ENCODE measurements around the gene DACH1. TPM values are rescaled to one million over a fixed set of nuclear protein-coding genes. Genes with fewer than 3 reads are reported as not detected.

DACH1 gene
- total RNA-seq, 2 experiments from 2014 or later, result 0.71 to 0.89 TPM

GRCh38 chr13:71770710-71771109 lies 96.3 kb downstream of the DACH1 start:
- no peaks in the 10 kb centered on the region for H3K4me1 Mint-ChIP-seq (ENCODE audit: low read depth)
- DNase-seq, result no peak
- H3K4me1 ChIP-seq (ENCODE audit: insufficient read depth, low read length), result no peaks in the 10 kb centered on the region
- H3K27me3 ChIP-seq (ENCODE audit: control insufficient read depth in 1 of 2, insufficient read depth in 2 of 2, low read length in 2 of 2), result no peaks in the 10 kb centered on the region
- no peak for TF ChIP-seq CTCF (IDR thresholded peaks at IDR 0.05)
- no peaks in the 10 kb centered on the region for H3K9me3 Mint-ChIP-seq
- H3K4me3 ChIP-seq (ENCODE audit: low read length), result no peak overlapping the region
- intact Hi-C loops (cut with DNase I, micrococcal nuclease), result no loop called here
- no peak for ATAC-seq (ENCODE audit: poor library complexity)
- H3K9me3 ChIP-seq (ENCODE audit: control insufficient read depth in 1 of 2, insufficient read depth in 1 of 2, low read length in 2 of 2), result no peaks in the 10 kb centered on the region
- H3K27me3 Mint-ChIP-seq, result no peaks in the 10 kb centered on the region
- no peak overlapping the region for H3K27ac Mint-ChIP-seq
- H3K36me3 Mint-ChIP-seq (ENCODE audit: low read depth), result no peaks in the 10 kb centered on the region
- ChIA-PET POLR2A (no interaction called here), CTCF (no interaction called here)
- H3K4me3 Mint-ChIP-seq, result no peak overlapping the region
- no peak overlapping the region for H3K27ac ChIP-seq (ENCODE audit: low read depth in 1 of 2, low read length in 2 of 2)
- no peaks in the 10 kb centered on the region for H3K36me3 ChIP-seq (ENCODE audit: insufficient read depth, low read length)

GRCh38 chr13:71768881-71769280 lies 98.1 kb downstream of the DACH1 start:
- no peaks in the 10 kb centered on the region for H3K4me1 Mint-ChIP-seq (ENCODE audit: low read depth)
- CTCF ChIA-PET, result no interaction called here

GRCh38 chr13:71759651-71760511 lies 107.1 kb downstream of the DACH1 start:
- Histone ChIP-seq H3K4me3 (ENCODE audit: low read length) (no peak overlapping the region), H3K9me3 (ENCODE audit: control insufficient read depth in 1 of 2, insufficient read depth in 1 of 2, low read length in 2 of 2) (peaks cover 0 to 4% of the 10 kb centered on the region in 2 experiments), H3K36me3 (ENCODE audit: insufficient read depth, low read length) (no peaks in the 10 kb centered on the region), H3K4me1 (ENCODE audit: insufficient read depth, low read length) (no peaks in the 10 kb centered on the region), H3K27me3 (ENCODE audit: control insufficient read depth in 1 of 2, insufficient read depth in 2 of 2, low read length in 2 of 2) (no peaks in the 10 kb centered on the region), H3K27ac (ENCODE audit: low read depth in 1 of 2, low read length in 2 of 2) (no peak overlapping the region)
- ChIA-PET POLR2A (no interaction called here), CTCF (no interaction called here)
- H3K4me1 Mint-ChIP-seq (ENCODE audit: low read depth), result no peaks in the 10 kb centered on the region
- ATAC-seq (ENCODE audit: poor library complexity), result no peak
- no peaks in the 10 kb centered on the region for H3K36me3 Mint-ChIP-seq (ENCODE audit: low read depth)
- DNase-seq, result no peak
- H3K27me3 Mint-ChIP-seq, result no peaks in the 10 kb centered on the region
- no peak for TF ChIP-seq CTCF (IDR thresholded peaks at IDR 0.05)
- intact Hi-C loops (cut with DNase I, micrococcal nuclease), result no loop called here
- no peak overlapping the region for H3K4me3 Mint-ChIP-seq
- H3K27ac Mint-ChIP-seq, result no peak overlapping the region
- H3K9me3 Mint-ChIP-seq, result no peaks in the 10 kb centered on the region

More at GRCh38 chr13:71768881-71769280, 98.1 kb downstream of the DACH1 start:
- no peak overlapping the region for H3K27ac Mint-ChIP-seq
- H3K36me3 Mint-ChIP-seq (ENCODE audit: low read depth), result no peaks in the 10 kb centered on the region
- no peak overlapping the region for H3K27ac ChIP-seq (ENCODE audit: low read depth in 1 of 2, low read length in 2 of 2)
- ATAC-seq (ENCODE audit: poor library complexity), result no peak
- no peak overlapping the region for H3K4me3 ChIP-seq (ENCODE audit: low read length)
- intact Hi-C loops (cut with DNase I, micrococcal nuclease), result no loop called here
- no peaks in the 10 kb centered on the region for H3K27me3 Mint-ChIP-seq
- TF ChIP-seq CTCF (IDR thresholded peaks at IDR 0.05), result no peak
- H3K36me3 ChIP-seq (ENCODE audit: insufficient read depth, low read length), result no peaks in the 10 kb centered on the region
- no peak overlapping the region for H3K4me3 Mint-ChIP-seq
- H3K9me3 ChIP-seq (ENCODE audit: control insufficient read depth in 1 of 2, insufficient read depth in 1 of 2, low read length in 2 of 2), result no peaks in the 10 kb centered on the region
- H3K9me3 Mint-ChIP-seq, result no peaks in the 10 kb centered on the region
- DNase-seq, result no peak
- no peaks in the 10 kb centered on the region for H3K4me1 ChIP-seq (ENCODE audit: insufficient read depth, low read length)
- POLR2A ChIA-PET, result no interaction called here
- H3K27me3 ChIP-seq (ENCODE audit: control insufficient read depth in 1 of 2, insufficient read depth in 2 of 2, low read length in 2 of 2), result no peaks in the 10 kb centered on the region

Measured in CD4-positive, alpha-beta T cell (primary cell).